PC-3 (cell line): ENCODE measurements around the gene HDAC4. TPM values are rescaled to one million over a fixed set of nuclear protein-coding genes. Genes with fewer than 3 reads are reported as not detected.

Experiments used
- ATAC-seq: fragments of 200-7000 bp; cut with Tn5 transposase; 2 replicates; pipeline ENCODE4 v1.9.1; 2020; ENCODE audit warnings: mild to moderate bottlenecking, moderate library complexity
- BruUV-seq: library from RNA; stranded (reverse); fragments of 400-500 nt; replicated peaks from 2 replicates; lab custom pipeline; 2021; lab: Mats Ljungman, UMichigan
- CTCF ChIA-PET: fragments of 300-600 bp; sonication (Branson Sonifier 250); formaldehyde crosslinking; loops from one replicate; lab custom pipeline; 2022; ENCODE audit warnings: antibody characterized with exemption; lab: Charles Lee
- POLR2A ChIA-PET: fragments of 300-600 bp; sonication (Branson Sonifier 250); formaldehyde crosslinking; loops from one replicate; lab custom pipeline; 2022; ENCODE audit warnings: antibody characterized with exemption; ENCODE audit not compliant: unreplicated experiment; lab: Charles Lee
- DNase-seq: peaks from one replicate; pipeline ENCODE4 v3.0.0-alpha.2; 2015
- H2AFZ ChIP-seq: fragments of 300-600 bp; sonication (generic); 2 replicates; pipeline ENCODE4 v1.6.0; 2016; ENCODE audit warnings: antibody characterized with exemption, low read length
- H3F3A ChIP-seq: fragments of 300-600 bp; sonication (generic); one replicate; pipeline ENCODE4 v1.6.0; 2017; ENCODE audit warnings: antibody characterized with exemption, low read length, control low read depth, mild to moderate bottlenecking; ENCODE audit not compliant: unreplicated experiment
- H3K27ac ChIP-seq: fragments of 300-600 bp; sonication (generic); 2 replicates; pipeline ENCODE4 v1.5.1; 2016; ENCODE audit warnings: mild to moderate bottlenecking, low read length
- H3K27me3 ChIP-seq: fragments of 300-600 bp; sonication (generic); 2 replicates; pipeline ENCODE4 v1.6.1; 2016; ENCODE audit warnings: low read length, mixed read lengths
- H3K36me3 ChIP-seq: fragments of 300-600 bp; sonication (generic); 2 replicates; pipeline ENCODE4 v1.6.1; 2016; ENCODE audit warnings: low read depth, mixed run types, low read length, mixed read lengths
- H3K4me1 ChIP-seq: fragments of 300-600 bp; sonication (generic); 2 replicates; pipeline ENCODE4 v1.5.1; 2016; ENCODE audit warnings: low read length; ENCODE audit not compliant: insufficient read depth
- H3K4me2 ChIP-seq: fragments of 300-600 bp; sonication (generic); 2 replicates; pipeline ENCODE4 v1.6.0; 2016; ENCODE audit warnings: low read length
- H3K4me3 ChIP-seq: fragments of 300-600 bp; sonication (generic); 2 replicates; pipeline ENCODE4 v1.5.1; 2016; ENCODE audit warnings: mild to moderate bottlenecking, low read length, mixed read lengths
- H3K79me2 ChIP-seq: fragments of 300-600 bp; sonication (generic); 2 replicates; pipeline ENCODE4 v1.6.1; 2017; ENCODE audit warnings: low read length, mixed read lengths
- H3K9ac ChIP-seq: fragments of 300-600 bp; sonication (generic); 2 replicates; pipeline ENCODE4 v1.6.0; 2016; ENCODE audit warnings: mild to moderate bottlenecking, low read length
- H3K9me2 ChIP-seq: fragments of 300-600 bp; sonication (generic); replicated peaks from 2 replicates; pipeline ENCODE4 v1.6.1; 2016; ENCODE audit warnings: mixed run types, low read length, mixed read lengths
- H3K9me3 ChIP-seq: fragments of 300-600 bp; sonication (generic); 2 replicates; pipeline ENCODE4 v1.6.1; 2016; ENCODE audit warnings: low read length, mixed read lengths
- H4K20me1 ChIP-seq: fragments of 300-600 bp; sonication (generic); 2 replicates; pipeline ENCODE4 v1.6.1; 2016; ENCODE audit warnings: low read length, mixed read lengths
- CTCF ChIP-seq: fragments of 300-600 bp; sonication (generic); conservative IDR thresholded peaks from 2 replicates; pipeline ENCODE4 v1.5.1; 2017; ENCODE audit warnings: antibody characterized with exemption, low read depth, mild to moderate bottlenecking, low read length
- EZH2 ChIP-seq: fragments of 300-600 bp; sonication (generic); IDR thresholded peaks from one replicate; pipeline ENCODE4 v1.6.1; 2017; ENCODE audit warnings: antibody characterized with exemption, mild to moderate bottlenecking, low read length; ENCODE audit not compliant: unreplicated experiment
- EZH2phosphoT487 ChIP-seq: fragments of 300-600 bp; sonication (generic); IDR thresholded peaks from 2 replicates; pipeline ENCODE4 v1.6.1; 2018; ENCODE audit warnings: mild to moderate bottlenecking, antibody characterized with exemption, low read length, borderline replicate concordance
- intact Hi-C: fragments of 100-400 bp; cut with micrococcal nuclease; formaldehyde crosslinking; loops from 2 replicates; pipeline ENCODE4 v1.9.0; 2023
- total RNA-seq: library from RNA; depleted of rRNA; stranded (reverse); fragments of >200 nt; gene quantifications from 2 replicates; pipeline ENCODE4 v1.2.3, GENCODE V29; 2014

The HDAC4 gene
- total RNA-seq, 1 experiment from 2014 or later: 8.5 TPM

DNA sequence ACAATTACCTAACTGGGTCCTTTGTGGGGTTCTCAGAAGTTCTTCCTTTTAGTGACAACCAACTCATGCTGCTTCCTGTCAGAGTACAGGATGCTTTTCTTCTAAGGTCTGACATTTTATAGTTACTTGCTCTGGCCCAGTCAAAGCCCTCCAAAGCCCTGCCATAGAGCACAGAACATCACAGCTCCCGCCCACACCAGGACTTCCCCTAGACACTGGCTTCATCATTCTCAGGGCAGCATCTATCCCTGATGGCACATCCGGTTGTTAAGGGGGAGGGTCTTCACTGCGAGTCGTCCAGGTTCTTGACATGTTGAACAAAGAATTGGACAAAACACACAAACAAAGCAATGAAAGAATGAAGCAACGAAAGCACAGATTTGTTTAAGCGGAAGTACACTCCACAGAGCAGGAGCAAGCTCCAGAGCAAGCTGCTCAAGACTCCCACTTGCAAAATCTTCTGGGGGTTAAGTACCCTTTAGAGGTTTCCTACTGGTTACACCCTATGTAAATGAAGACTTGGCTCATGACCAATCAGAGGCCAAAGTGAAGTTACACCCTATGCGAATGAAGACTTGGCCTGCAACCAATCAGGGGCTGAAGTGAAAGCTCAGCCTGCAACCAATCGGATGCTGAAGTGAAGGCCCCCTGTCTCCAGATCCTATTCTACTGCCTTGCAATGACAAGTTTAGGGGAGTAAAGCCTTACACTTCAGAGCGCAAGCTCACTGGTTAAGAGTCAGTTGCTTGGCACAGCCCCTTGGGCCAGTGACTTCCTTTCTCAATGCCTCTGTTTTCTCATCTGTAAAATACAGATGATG is 79.0 kb downstream of the HDAC4 start:
- Histone ChIP-seq H3K27ac (no peak overlapping the region), H3K9me3 (no peaks in the 10 kb centered on the region), H3K9ac (no peak overlapping the region), H3K4me2 (no peak overlapping the region), H3K79me2 (peaks cover 13% of the 10 kb centered on the region), H3K4me1 (peaks cover 9% of the 10 kb centered on the region), H3K27me3 (no peaks in the 10 kb centered on the region), H3K9me2 (no peaks in the 10 kb centered on the region), H3F3A (no peaks in the 10 kb centered on the region), H3K36me3 (no peaks in the 10 kb centered on the region), H3K4me3 (no peak overlapping the region), H4K20me1 (no peaks in the 10 kb centered on the region; the same call in 1 of the 2 replicates), H2AFZ (no peak overlapping the region)
- no peak for DNase-seq
- intact Hi-C loops: no loop called here
- BruUV-seq: no TSS peak
- ChIA-PET CTCF (no interaction called here), POLR2A (no interaction called here)
- ATAC-seq: no peak
- TF ChIP-seq EZH2phosphoT487: no peak
- no peak for TF ChIP-seq CTCF
- no peak for TF ChIP-seq EZH2

DNA sequence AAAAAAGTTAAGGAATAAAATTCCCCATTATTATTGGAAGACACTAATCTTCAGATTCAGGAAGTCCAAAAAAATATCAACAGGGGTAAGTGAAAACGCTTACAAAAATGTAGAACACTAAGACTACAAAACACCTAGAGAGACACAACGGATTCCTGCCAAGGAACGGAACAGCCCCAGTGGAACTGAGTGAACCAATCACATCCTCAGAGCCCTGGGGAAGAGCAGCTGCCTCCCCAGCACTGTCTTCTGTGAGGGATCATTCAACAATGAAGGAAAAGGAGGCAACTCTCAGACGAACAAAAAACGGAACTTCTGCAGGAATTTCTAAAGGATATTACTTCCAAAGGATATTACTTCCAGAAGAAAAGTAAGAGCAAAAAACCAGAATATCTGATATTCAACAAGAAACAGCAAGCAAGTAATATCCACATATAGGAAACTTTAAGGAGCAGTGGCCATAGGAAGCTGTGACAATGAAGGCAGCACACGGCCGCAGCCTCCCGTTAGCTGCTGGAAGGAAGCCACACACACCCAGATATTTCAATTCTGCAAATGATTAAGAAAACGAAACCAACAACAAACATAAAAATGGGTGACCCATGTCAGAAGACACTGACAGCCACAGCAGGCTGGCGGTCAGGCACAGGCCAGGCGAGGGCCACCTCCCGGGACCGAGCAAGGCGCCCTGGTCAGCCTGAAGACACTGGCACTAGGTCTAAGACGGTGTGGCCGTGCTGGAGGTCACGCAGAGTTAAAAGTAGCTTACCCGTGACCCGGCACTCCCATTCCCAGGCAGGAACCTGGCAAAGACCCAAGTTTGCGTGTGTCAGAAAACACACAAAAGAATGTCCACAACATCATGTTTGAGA is 81.8 kb downstream of the HDAC4 start:
- peak overlapping the region; percentile 42 for H3K9ac ChIP-seq
- H3F3A ChIP-seq: no peaks in the 10 kb centered on the region
- BruUV-seq: no TSS peak
- H3K9me2 ChIP-seq: no peaks in the 10 kb centered on the region
- CTCF ChIA-PET: no interaction called here
- ATAC-seq (peak; percentile 82), DNase-seq (peak; percentile 69)
- no peaks in the 10 kb centered on the region for H3K9me3 ChIP-seq
- H2AFZ ChIP-seq: peak overlapping the region; percentile 82
- H3K4me3 ChIP-seq: peak overlapping the region; percentile 67
- POLR2A ChIA-PET: no interaction called here
- H3K27ac ChIP-seq: 0 out of 2 replicates have a peak overlapping the region, but pooled peaks have one; percentile 17
- no peaks in the 10 kb centered on the region for H3K27me3 ChIP-seq
- H3K79me2 ChIP-seq: peaks cover 22% of the 10 kb centered on the region
- H3K4me2 ChIP-seq: peak overlapping the region; percentile 92
- peaks cover 9% of the 10 kb centered on the region for H3K4me1 ChIP-seq
- intact Hi-C loops: no loop called here
- no peaks in the 10 kb centered on the region for H3K36me3 ChIP-seq
- TF ChIP-seq CTCF (no peak), EZH2 (no peak), EZH2phosphoT487 (no peak)
- no peaks in the 10 kb centered on the region for H4K20me1 ChIP-seq
